GM18520 (cell line): ENCODE results near the gene TRIM61.
"Not testable (repeated sequence)": the region's sequence is repeated elsewhere in the genome, so short reads cannot be mapped to it uniquely, and the experiment has no call there.

Experiments
- ATAC-seq: cut with Tn5 transposase; IDR thresholded peaks from one replicate; pipeline ENCODE4 v1.9.1; 2021; ENCODE audit not compliant: unreplicated experiment

Gene TRIM61

GRCh38 chr4:164959421-164959820 is 18.0 kb downstream of the TRIM61 start:
- not testable (repeated sequence) for ATAC-seq

GRCh38 chr4:164956766-164957643 is 20.5 kb downstream of the TRIM61 start:
- ATAC-seq: peak; percentile 100

- no peak for ATAC-seq
These were observed 22.2 kb downstream of the TRIM61 start for GRCh38 chr4:164955107-164955805.

GRCh38 chr4:164952551-164952950 is 24.9 kb downstream of the TRIM61 start:
- no peak for ATAC-seq

GRCh38 chr4:164949448-164950143 is 27.9 kb downstream of the TRIM61 start:
- ATAC-seq: no peak

- no peak for ATAC-seq
These were observed 28.5 kb downstream of the TRIM61 start for GRCh38 chr4:164948975-164949374.

- not testable (repeated sequence) for ATAC-seq
These were observed 29.5 kb downstream of the TRIM61 start for GRCh38 chr4:164948006-164948405.

- ATAC-seq: no peak
These were observed 30.6 kb downstream of the TRIM61 start for GRCh38 chr4:164946810-164947209.

- ATAC-seq: no peak
These were observed 32.3 kb downstream of the TRIM61 start for GRCh38 chr4:164945146-164945545.

- no peak for ATAC-seq
These were observed 34.3 kb downstream of the TRIM61 start for GRCh38 chr4:164943192-164943591.

GRCh38 chr4:164937576-164938270 is 39.7 kb downstream of the TRIM61 start:
- ATAC-seq: peak; percentile 32

GRCh38 chr4:164935865-164936606 is 41.4 kb downstream of the TRIM61 start:
- peak; percentile 26 for ATAC-seq

GRCh38 chr4:164935363-164935762 is 42.1 kb downstream of the TRIM61 start:
- peak; percentile 42 for ATAC-seq

- no peak for ATAC-seq
These were observed 44.2 kb downstream of the TRIM61 start for GRCh38 chr4:164933244-164933643.

- ATAC-seq: no peak
These were observed 45.7 kb downstream of the TRIM61 start for GRCh38 chr4:164931551-164932324.

- no peak for ATAC-seq
These were observed 46.8 kb downstream of the TRIM61 start for GRCh38 chr4:164930647-164931046.

- not testable (repeated sequence) for ATAC-seq
These were observed 50.4 kb downstream of the TRIM61 start for GRCh38 chr4:164927101-164927500.

- ATAC-seq: no peak
These were observed 51.2 kb downstream of the TRIM61 start for GRCh38 chr4:164926301-164926700.

- peak; percentile 45 for ATAC-seq
These were observed 52.7 kb downstream of the TRIM61 start for GRCh38 chr4:164924670-164925238.
